Pons (tissue), 1 donor: Measurements from ENCODE around the gene DUSP10.

Source experiments
- DNase-seq: peaks from one replicate; pipeline ENCODE4 v3.0.0-alpha.2; 2016; ENCODE audit warnings: low spot score

Gene DUSP10

GRCh38 chr1:221741703-221742554 is at the start of gene DUSP10:
Gene DUSP10 (minus strand): TSS chr1:221742089. CDS start chr1:221739744, 2,345 bp downstream.
- peak; percentile 100 for DNase-seq

GRCh38 chr1:221788466-221788865 is 46.6 kb upstream of the DUSP10 start:
- no peak for DNase-seq

GRCh38 chr1:221786647-221787046 is 44.8 kb upstream of the DUSP10 start:
- no peak for DNase-seq

GRCh38 chr1:221783936-221784335 is 42.0 kb upstream of the DUSP10 start:
- peak; percentile 9 for DNase-seq

- DNase-seq, result no peak
These were observed 41.5 kb upstream of the DUSP10 start for GRCh38 chr1:221783437-221783836.

- DNase-seq, result no peak
These were observed 41.1 kb upstream of the DUSP10 start for GRCh38 chr1:221782970-221783369.

- no peak for DNase-seq
These were observed 40.6 kb upstream of the DUSP10 start for GRCh38 chr1:221782477-221782876.

- DNase-seq, result no peak
These were observed 39.3 kb upstream of the DUSP10 start for GRCh38 chr1:221781102-221781755.

- DNase-seq, result no peak
These were observed 38.3 kb upstream of the DUSP10 start for GRCh38 chr1:221780175-221780574.

- DNase-seq, result no peak
These were observed 37.9 kb upstream of the DUSP10 start for GRCh38 chr1:221779771-221780170.

GRCh38 chr1:221778535-221779142 is 36.8 kb upstream of the DUSP10 start:
- DNase-seq, result no peak

GRCh38 chr1:221778125-221778524 is 36.2 kb upstream of the DUSP10 start:
- DNase-seq, result no peak

- no peak for DNase-seq
These were observed 35.7 kb upstream of the DUSP10 start for GRCh38 chr1:221777431-221778072.

GRCh38 chr1:221776495-221777301 is 34.8 kb upstream of the DUSP10 start:
- DNase-seq, result no peak

GRCh38 chr1:221775206-221775605 is 33.3 kb upstream of the DUSP10 start:
- no peak for DNase-seq

GRCh38 chr1:221774054-221774842 is 32.4 kb upstream of the DUSP10 start:
- DNase-seq, result no peak

GRCh38 chr1:221773383-221773782 is 31.5 kb upstream of the DUSP10 start:
- no peak for DNase-seq

- DNase-seq, result no peak
These were observed 30.2 kb upstream of the DUSP10 start for GRCh38 chr1:221772117-221772516.

- DNase-seq, result no peak
These were observed 26.7 kb upstream of the DUSP10 start for GRCh38 chr1:221768444-221769066.

- no peak for DNase-seq
These were observed 24.3 kb upstream of the DUSP10 start for GRCh38 chr1:221766210-221766609.
